Upper lobe of left lung (tissue), 4 donors: ENCODE measurements around the gene ZBTB16.

Source experiments
- CTCF ChIP-seq, 6 experiments: fragments of 450-650 bp in 4 of 6; fragments of 200-600 bp in 2 of 6; sonication (generic) in 2 of 6; IDR thresholded peaks; one replicate each; pipeline ENCODE4 v1.5.1; 2016 to 2019; ENCODE audit warnings: antibody characterized with exemption in 6 of 6
- EP300 ChIP-seq, 4 donors: sonication (generic); formaldehyde crosslinking; IDR thresholded peaks; one replicate each; pipeline ENCODE4 v1.5.1; 2017; ENCODE audit warnings: antibody characterized with exemption in 4 of 4, control low read depth in 2 of 4
- POLR2AphosphoS5 ChIP-seq, 2 donors: sonication (generic); formaldehyde crosslinking; IDR thresholded peaks; one replicate each; pipeline ENCODE4 v1.5.1; 2017; ENCODE audit warnings: antibody characterized with exemption in 2 of 2

- TF ChIP-seq POLR2AphosphoS5 (IDR thresholded peaks at IDR 0.05): no peak
- no peak for TF ChIP-seq CTCF (IDR thresholded peaks at IDR 0.05)
- TF ChIP-seq EP300 (IDR thresholded peaks at IDR 0.05): no peak
These were observed 42.5 kb upstream of the ZBTB16 start for GRCh38 chr11:114016986-114017385.
